K562 (cell line): ENCODE data around the gene EPS8L1. TPM values are rescaled to one million over a fixed set of nuclear protein-coding genes. Genes with fewer than 3 reads are reported as not detected.

Experiments
- ATAC-seq: fragments of 200-7000 bp; cut with Tn5 transposase; 3 replicates; pipeline ENCODE4 v1.9.1; 2020; ENCODE audit warnings: moderate library complexity
- BruUV-seq: library from RNA; stranded (reverse); fragments of 400-500 nt; replicated peaks from 2 replicates; lab custom pipeline; 2021; lab: Mats Ljungman, UMichigan
- CTCF ChIA-PET: fragments of 300-600 bp; formaldehyde crosslinking; extraction: SDS; loops from one replicate; lab custom pipeline; 2021; ENCODE audit warnings: low intra/inter-chr PET ratio; lab: Yijun Ruan, JAX
- POLR2A ChIA-PET: fragments of 300-600, 350-650 bp; sonication (Branson Sonifier 250); formaldehyde crosslinking; extraction: SDS; loops from one replicate; lab custom pipeline; 2021; ENCODE audit warnings: antibody characterized with exemption, inconsistent platforms; lab: Yijun Ruan, JAX
- DNase-seq, 4 experiments: peaks; one replicate each; pipeline versions ENCODE4 v3.0.0 to v3.0.0-alpha.2; 2011 to 2018; ENCODE audit warnings: low spot score in 3 of 4, mixed read lengths in 3 of 4; ENCODE audit errors: extremely low read depth in 1 of 4
- FAIRE-seq: peaks from 2 replicates; lab custom pipeline; 2011; peaks lifted over from hg19 to GRCh38; lab: Jason Lieb, UNC
- H2AFZ ChIP-seq: 2 replicates; pipeline ENCODE4 v1.6.0; 2011; ENCODE audit warnings: low read depth, low read length, control low read depth, inconsistent platforms
- H3K27ac ChIP-seq: fragments of 200-600 bp; 3 replicates; pipeline ENCODE4 v1.8.0; 2011; ENCODE audit warnings: low read depth, mild to moderate bottlenecking, control low read depth, inconsistent platforms, low read length, moderate library complexity, mixed read lengths; ENCODE audit errors: extremely low read depth
- H3K27me3 ChIP-seq, 2 experiments: fragments of 300-600 bp in 1 of 2; 2 replicates in 1 of 2; 3 replicates in 1 of 2; pipeline versions ENCODE4 v1.6.0 to v1.8.0; 2011; ENCODE audit warnings: inconsistent platforms in 2 of 2, low read length in 2 of 2, mild to moderate bottlenecking in 1 of 2, mixed read lengths in 1 of 2, moderate library complexity in 1 of 2; ENCODE audit not compliant: control insufficient read depth in 2 of 2, insufficient read depth in 2 of 2
- H3K36me3 ChIP-seq: fragments of 300-600 bp; 3 replicates; pipeline ENCODE4 v1.8.0; 2011; ENCODE audit warnings: mild to moderate bottlenecking, low read length, inconsistent platforms; ENCODE audit not compliant: control insufficient read depth, insufficient read depth
- H3K4me1 ChIP-seq, 2 experiments: fragments of 200-600 bp in 1 of 2; replicated peaks in 1 of 2; 2 replicates in 1 of 2; 3 replicates in 1 of 2; pipeline versions ENCODE4 v1.5.1 to v1.8.0; 2011; ENCODE audit warnings: inconsistent platforms in 2 of 2, low read length in 2 of 2, mild to moderate bottlenecking in 1 of 2, mixed read lengths in 1 of 2, moderate library complexity in 1 of 2; ENCODE audit not compliant: control insufficient read depth in 2 of 2, insufficient read depth in 2 of 2
- H3K4me2 ChIP-seq: 2 replicates; pipeline ENCODE4 v1.6.1; 2011; ENCODE audit warnings: low read length, control low read depth, inconsistent platforms, mixed read lengths; ENCODE audit not compliant: insufficient read depth
- H3K4me3 ChIP-seq: fragments of 200-600 bp; sonication (generic), shearing (Covaris generic); 2 replicates; pipeline ENCODE4 v1.5.1; 2016; ENCODE audit warnings: control low read depth, inconsistent platforms
- H3K79me2 ChIP-seq: fragments of 200-600 bp; 3 replicates; pipeline ENCODE4 v1.8.0; 2011; ENCODE audit warnings: low read length, inconsistent platforms; ENCODE audit not compliant: control insufficient read depth, insufficient read depth
- H3K9ac ChIP-seq, 2 experiments: 2 replicates each; pipeline versions ENCODE4 v1.6.0 to v1.6.1; 2011; ENCODE audit warnings: low read depth in 2 of 2, low read length in 2 of 2, control low read depth in 1 of 2, inconsistent platforms in 1 of 2, mild to moderate bottlenecking in 1 of 2, mixed read lengths in 1 of 2; ENCODE audit not compliant: insufficient read depth in 1 of 2
- H3K9me1 ChIP-seq: one replicate; pipeline ENCODE4 v1.6.0; 2011; ENCODE audit warnings: inconsistent platforms, mild to moderate bottlenecking, low read length, moderate library complexity; ENCODE audit not compliant: control insufficient read depth, insufficient read depth
- H3K9me3 ChIP-seq: replicated peaks from 2 replicates; pipeline ENCODE4 v1.5.1; 2011; ENCODE audit warnings: low read depth, low read length, inconsistent platforms; ENCODE audit not compliant: control insufficient read depth, insufficient read depth
- H4K20me1 ChIP-seq: replicated peaks from 2 replicates; pipeline ENCODE4 v1.6.1; 2011; ENCODE audit warnings: low read length, inconsistent platforms, mixed read lengths; ENCODE audit not compliant: control insufficient read depth, insufficient read depth
- MLLT1 ChIP-seq, 2 experiments: fragments of 450-650 bp; IDR thresholded peaks; 2 replicates each; pipeline ENCODE4 v1.6.1; 2016
- POLR3G ChIP-seq: IDR thresholded peaks from 2 replicates; pipeline ENCODE4 v1.6.1; 2011; ENCODE audit not compliant: insufficient read length, insufficient replicate concordance; ENCODE audit errors: extremely low read depth
- RBM14 ChIP-seq: fragments of 200-400 bp; formaldehyde crosslinking; IDR thresholded peaks from 2 replicates; pipeline ENCODE4 v1.6.1; 2018; ENCODE audit warnings: low read depth, mild to moderate bottlenecking, low read length, moderate library complexity, borderline replicate concordance; ENCODE audit not compliant: insufficient read depth
- TEAD2 ChIP-seq: fragments of 450-650 bp; IDR thresholded peaks from 2 replicates; pipeline ENCODE4 v1.6.1; 2016; ENCODE audit warnings: missing genetic modification characterization, control low read depth, missing compliant biosample characterization
- ZEB2 ChIP-seq: fragments of 450-650 bp; IDR thresholded peaks from 2 replicates; pipeline ENCODE4 v1.6.1; 2016
- ZFP1 ChIP-seq: fragments of 450-650 bp; formaldehyde crosslinking; IDR thresholded peaks from 2 replicates; pipeline ENCODE4 v1.4.0; 2020; ENCODE audit warnings: mild to moderate bottlenecking, mixed read lengths
- ZFX ChIP-seq: sonication (generic); formaldehyde crosslinking; IDR thresholded peaks from 2 replicates; pipeline ENCODE4 v1.8.0; 2022; ENCODE audit warnings: mild to moderate bottlenecking, missing genetic modification reagents, moderate library complexity
- ZNF224 ChIP-seq: sonication (generic); formaldehyde crosslinking; IDR thresholded peaks from 2 replicates; pipeline ENCODE4 v1.8.0; 2022; ENCODE audit warnings: mild to moderate bottlenecking, missing genetic modification reagents
- ZNF764 ChIP-seq: fragments of 250-450 bp; sonication (Bioruptor Pico); IDR thresholded peaks from 2 replicates; pipeline ENCODE4 v1.4.0; 2020; ENCODE audit warnings: low read depth, mild to moderate bottlenecking, moderate library complexity
- WGBS: fragments of 100-300 bp; shearing (Covaris generic); methylation state at CpG from one replicate; pipeline ENCODE4 v1.1.6; 2016; ENCODE audit warnings: low coverage, mixed read lengths; ENCODE audit not compliant: insufficient coverage; ENCODE audit errors: missing lambda C conversion rate; 5-methylcytosine and 5-hydroxymethylcytosine counted together
- in situ Hi-C: fragments of 300-500 bp; cut with MboI; formaldehyde crosslinking; loops from 4 replicates; pipeline ENCODE4 v1.15.0; 2018; ENCODE audit warnings: inconsistent platforms, mixed read lengths
- intact Hi-C: fragments of 100-400 bp; cut with micrococcal nuclease; formaldehyde crosslinking; loops from 2 replicates; pipeline ENCODE4 v1.14.2; 2022
- polyA plus RNA-seq, 8 experiments: library from polyadenylated mRNA; depleted of rRNA in 4 of 8; stranded (reverse) in 5 of 8; unstranded in 3 of 8; fragments of >200 nt; fragmentation: Nextera tagmentation in 2 of 8; fragmentation: Illumina TruSeq in 1 of 8; extraction: Ambion mirVana in 2 of 8; extraction: Trizol in 1 of 8; gene quantifications; 2 replicates each; pipeline versions ENCODE4 v1.2.1 to v1.2.3, GENCODE V29; 2011 to 2014; ENCODE audit warnings: inconsistent platforms in 1 of 8, missing spikeins in 1 of 8
- total RNA-seq, 7 experiments: library from RNA; depleted of rRNA in 6 of 7; stranded (reverse); fragments of >200 nt in 6 of 7; fragmentation: Illumina TruSeq in 2 of 7; extraction: Trizol in 2 of 7; gene quantifications; 2 replicates each; pipeline versions ENCODE4 v1.2.1 to v1.2.3, GENCODE V29; 2011 to 2021; ENCODE audit warnings: low replicate concordance in 1 of 7
- TF ChIP-seq, protein P1 (sequence below): fragments of 250-450 bp; sonication (Bioruptor Pico); IDR thresholded peaks from 2 replicates; pipeline ENCODE4 v1.5.0; 2021
- TF ChIP-seq, protein P2 (sequence below): fragments of 450-650 bp; IDR thresholded peaks from 2 replicates; pipeline ENCODE4 v1.6.1; 2016

EPS8L1 gene
- total and polyA plus RNA-seq, 9 of the 15 experiments (the other 6 are each of a cell fraction or from before 2014, with no cell fraction given) = 0.35 to 22.1 (median 11.9) TPM

GRCh38 chr19:55062735-55063491, 12.8 kb upstream of the EPS8L1 start, which contains the start of gene RDH13:
Gene RDH13, minus strand, starts transcription at chr19:55063148. Its CDS starts 116 bp downstream, at chr19:55063032.
- WGBS = 0% methylated on average over 51 of the region's 70 CpGs
- H3K36me3 ChIP-seq = peaks cover 35% of the 10 kb centered on the region; the same call in 2 of the 3 replicates
- peak within 1 kb of the TSS; percentile 88 for H3K27ac ChIP-seq
- TF ChIP-seq ZNF764 (CRISPR knock-in tag) (0 out of 2 replicates have a peak, but pooled peaks have one; percentile 23), POLR3G (no peak), MLLT1 (IDR thresholded peaks at IDR 0.05) (0 out of 4 replicates have a peak, but pooled peaks of 1 of the 2 experiments have one; percentile 5), ZFX (CRISPR knock-in tag) (peak; percentile 76), ZEB2 (0 out of 2 replicates have a peak, but pooled peaks have one; percentile 6), TEAD2 (no peak), ZNF224 (CRISPR knock-in tag) (peak; percentile 75; the same call in 1 of the 2 replicates), RBM14 (0 out of 2 replicates have a peak, but pooled peaks have one; percentile 29), ZFP1 (CRISPR knock-in tag) (no peak)
- TF ChIP-seq, protein P1, sequence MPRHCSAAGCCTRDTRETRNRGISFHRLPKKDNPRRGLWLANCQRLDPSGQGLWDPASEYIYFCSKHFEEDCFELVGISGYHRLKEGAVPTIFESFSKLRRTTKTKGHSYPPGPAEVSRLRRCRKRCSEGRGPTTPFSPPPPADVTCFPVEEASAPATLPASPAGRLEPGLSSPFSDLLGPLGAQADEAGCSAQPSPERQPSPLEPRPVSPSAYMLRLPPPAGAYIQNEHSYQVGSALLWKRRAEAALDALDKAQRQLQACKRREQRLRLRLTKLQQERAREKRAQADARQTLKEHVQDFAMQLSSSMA (CRISPR knock-in tag) = no peak
- TF ChIP-seq, protein P2, sequence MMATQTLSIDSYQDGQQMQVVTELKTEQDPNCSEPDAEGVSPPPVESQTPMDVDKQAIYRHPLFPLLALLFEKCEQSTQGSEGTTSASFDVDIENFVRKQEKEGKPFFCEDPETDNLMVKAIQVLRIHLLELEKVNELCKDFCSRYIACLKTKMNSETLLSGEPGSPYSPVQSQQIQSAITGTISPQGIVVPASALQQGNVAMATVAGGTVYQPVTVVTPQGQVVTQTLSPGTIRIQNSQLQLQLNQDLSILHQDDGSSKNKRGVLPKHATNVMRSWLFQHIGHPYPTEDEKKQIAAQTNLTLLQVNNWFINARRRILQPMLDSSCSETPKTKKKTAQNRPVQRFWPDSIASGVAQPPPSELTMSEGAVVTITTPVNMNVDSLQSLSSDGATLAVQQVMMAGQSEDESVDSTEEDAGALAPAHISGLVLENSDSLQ = peak; percentile 82

More at GRCh38 chr19:55062735-55063491, 12.8 kb upstream of the EPS8L1 start, which contains the start of gene RDH13:
- H3K9me3 ChIP-seq = no peaks in the 10 kb centered on the region
- H2AFZ ChIP-seq = peak within 1 kb of the TSS; percentile 56
- intact Hi-C loops (no loop called here), in situ Hi-C loops (no loop called here)
- ChIA-PET CTCF (no interaction called here), POLR2A (interaction anchor here (0.5 to 1.5 kb wide), 13 partner anchors 10 to 650 kb away, joined by 3 to 7 read pairs (median 4); partner anchors contain the start of genes GP6, TNNI3 and UBE2S)
- peak within 1 kb of the TSS; percentile 95 for H3K4me2 ChIP-seq
- BruUV-seq = no TSS peak
- no peaks in the 10 kb centered on the region for H3K9me1 ChIP-seq
- FAIRE-seq (peak; percentile 99), DNase-seq (peak; percentile 98 to 99 (median 98)), ATAC-seq (peak; percentile 99)
- H4K20me1 ChIP-seq = 0 out of 2 replicates have a peak, but pooled peaks cover 4% of the 10 kb centered on the region
- peaks cover 8% of the 10 kb centered on the region in 2 experiments; a peak in 3 of 5 replicates for H3K27me3 ChIP-seq
- H3K4me1 ChIP-seq = peaks cover 3 to 19% of the 10 kb centered on the region in 2 experiments; a peak in 4 of 5 replicates
- H3K4me3 ChIP-seq = peak within 1 kb of the TSS; percentile 97
- H3K79me2 ChIP-seq = peaks cover 41% of the 10 kb centered on the region
- peak within 1 kb of the TSS; percentile 87 to 98 for H3K9ac ChIP-seq
